HPDE6-E6E7 (cell line): ENCODE results near the gene SKAP2.
A peak's percentile ranks its signal among the peaks of the same experiment; 100 is the strongest.

Source experiments
- DNase-seq: peaks from one replicate; pipeline ENCODE4 v3.0.0; 2011; ENCODE audit warnings: missing footprints; ENCODE audit errors: extremely low spot score

SKAP2 gene, protein sequence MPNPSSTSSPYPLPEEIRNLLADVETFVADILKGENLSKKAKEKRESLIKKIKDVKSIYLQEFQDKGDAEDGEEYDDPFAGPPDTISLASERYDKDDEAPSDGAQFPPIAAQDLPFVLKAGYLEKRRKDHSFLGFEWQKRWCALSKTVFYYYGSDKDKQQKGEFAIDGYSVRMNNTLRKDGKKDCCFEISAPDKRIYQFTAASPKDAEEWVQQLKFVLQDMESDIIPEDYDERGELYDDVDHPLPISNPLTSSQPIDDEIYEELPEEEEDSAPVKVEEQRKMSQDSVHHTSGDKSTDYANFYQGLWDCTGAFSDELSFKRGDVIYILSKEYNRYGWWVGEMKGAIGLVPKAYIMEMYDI

DNA sequence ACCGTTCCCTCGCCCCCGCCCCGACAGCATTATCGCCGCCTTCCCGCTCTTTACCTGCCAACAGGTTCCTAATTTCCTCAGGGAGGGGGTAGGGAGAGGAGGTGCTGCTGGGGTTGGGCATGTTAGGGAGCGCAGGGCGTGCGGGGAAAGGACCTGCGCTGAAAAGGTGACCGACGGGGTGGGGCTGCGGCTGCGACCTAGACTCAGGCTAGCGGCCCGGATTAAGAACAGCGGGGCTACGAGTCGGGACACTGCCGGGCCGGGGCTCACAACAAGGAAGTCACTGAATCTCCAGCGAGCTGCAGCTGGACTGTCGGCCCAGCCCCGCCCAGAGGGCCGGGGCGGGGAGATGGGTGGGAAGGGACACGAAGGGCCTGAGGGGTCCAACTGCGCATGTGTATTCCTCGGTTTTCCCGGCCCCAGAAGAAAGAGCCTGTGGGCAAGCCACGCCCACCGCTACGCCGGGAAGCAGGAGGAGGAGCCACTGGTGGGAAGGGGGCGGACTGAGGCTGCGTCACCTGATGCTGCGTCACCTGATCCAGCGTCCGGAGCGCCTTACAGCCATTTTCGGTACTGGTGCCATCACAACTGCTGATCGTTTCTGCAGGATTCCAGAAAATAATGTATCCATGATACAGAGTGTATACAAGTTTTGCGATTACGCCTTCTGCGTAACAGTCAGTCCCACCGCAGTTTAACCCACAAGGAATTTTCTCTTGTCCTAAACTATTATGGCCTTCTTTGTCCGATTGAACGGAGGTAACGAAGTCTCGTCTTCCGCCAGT is at the start of gene SKAP2:
Gene SKAP2 (minus strand): TSS at position 282 of the 785 bp plus-strand sequence. CDS start 161 bp downstream, at position 121.
- DNase-seq, result peak; percentile 97

DNA sequence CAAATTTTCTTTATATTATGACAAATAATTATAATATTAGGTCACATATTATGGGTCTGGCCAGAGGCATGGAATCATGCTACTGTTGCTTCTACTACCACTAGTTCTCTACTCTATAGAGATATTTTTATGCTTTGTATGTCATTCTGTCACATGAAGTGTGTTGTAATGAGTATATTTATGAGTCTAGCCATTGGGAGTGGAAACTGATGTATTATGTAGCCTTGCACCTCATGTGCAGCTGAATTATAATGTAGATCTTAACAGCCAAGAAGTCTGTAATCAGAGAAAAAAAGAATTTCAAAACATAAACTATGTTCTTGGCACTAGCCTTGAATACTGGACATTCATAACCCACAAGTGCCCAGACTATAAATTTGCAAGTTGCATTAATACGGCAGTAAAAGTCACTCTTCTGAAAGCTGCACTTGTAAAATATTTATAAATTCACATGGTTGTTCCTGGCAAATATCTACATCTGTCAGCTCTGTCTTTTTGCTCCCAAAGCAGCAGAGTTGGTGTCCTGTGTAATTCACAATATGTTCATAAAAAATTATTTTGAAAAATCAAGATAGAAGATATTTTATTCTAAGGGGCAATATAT is 48.6 kb upstream of the SKAP2 start:
- DNase-seq, result no peak

DNA sequence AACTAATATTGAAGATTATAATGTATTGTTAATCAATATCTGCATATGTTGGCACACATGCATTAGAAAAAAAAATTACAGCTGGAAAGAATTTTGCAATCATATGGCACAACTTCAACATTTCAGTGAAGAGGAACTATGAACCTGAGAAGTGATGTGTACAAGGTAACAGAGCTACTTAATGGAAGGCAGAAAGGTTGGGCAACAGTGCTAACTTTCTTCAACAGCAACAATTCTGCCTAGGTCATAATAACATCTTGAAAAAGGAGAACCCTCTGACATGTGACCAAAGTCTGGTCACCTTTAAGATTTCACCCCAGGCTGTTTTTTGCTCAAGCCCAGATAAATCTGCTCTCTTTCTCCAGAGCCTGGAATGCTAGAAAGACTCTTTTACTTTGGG is 47.9 kb upstream of the SKAP2 start:
- no peak for DNase-seq

DNA sequence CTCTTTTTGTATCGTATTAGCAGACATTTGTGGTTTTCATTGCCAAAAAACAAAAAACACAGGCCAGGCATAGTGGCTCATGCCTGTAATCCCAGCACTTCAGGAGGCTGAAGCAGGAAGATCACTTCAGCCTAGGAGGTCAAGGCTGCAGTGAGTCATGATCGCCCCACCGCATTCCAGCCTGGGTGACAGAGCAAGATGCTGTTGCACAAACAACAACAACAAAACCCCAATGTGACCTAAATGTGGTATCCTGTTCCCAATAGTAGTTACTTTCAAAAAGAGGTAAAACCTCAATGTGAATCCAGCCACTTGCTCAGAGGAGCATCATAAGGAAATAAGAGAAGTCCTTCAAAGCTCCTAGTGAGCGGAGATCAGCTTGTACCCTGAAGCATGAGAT is 45.8 kb upstream of the SKAP2 start:
- DNase-seq, result peak; percentile 36

DNA sequence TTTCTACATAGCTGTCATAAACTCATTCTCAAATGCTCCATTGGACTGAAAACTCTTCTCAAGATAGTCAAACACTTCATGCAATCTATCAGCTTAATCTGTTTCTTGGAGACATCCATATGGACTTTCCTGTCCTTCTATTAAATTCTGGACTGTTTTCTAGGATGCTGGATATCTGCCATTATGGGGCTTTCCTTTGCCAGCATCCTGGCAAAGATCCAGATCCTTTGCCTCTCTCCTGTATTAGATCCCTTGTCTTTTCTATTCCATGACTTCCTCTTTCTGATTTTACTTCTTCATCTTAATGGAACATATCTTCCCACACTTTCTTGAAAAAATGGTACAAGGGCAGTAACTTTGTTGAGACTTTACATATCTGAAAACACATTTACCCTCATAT is 35.9 kb upstream of the SKAP2 start:
- no peak for DNase-seq

DNA sequence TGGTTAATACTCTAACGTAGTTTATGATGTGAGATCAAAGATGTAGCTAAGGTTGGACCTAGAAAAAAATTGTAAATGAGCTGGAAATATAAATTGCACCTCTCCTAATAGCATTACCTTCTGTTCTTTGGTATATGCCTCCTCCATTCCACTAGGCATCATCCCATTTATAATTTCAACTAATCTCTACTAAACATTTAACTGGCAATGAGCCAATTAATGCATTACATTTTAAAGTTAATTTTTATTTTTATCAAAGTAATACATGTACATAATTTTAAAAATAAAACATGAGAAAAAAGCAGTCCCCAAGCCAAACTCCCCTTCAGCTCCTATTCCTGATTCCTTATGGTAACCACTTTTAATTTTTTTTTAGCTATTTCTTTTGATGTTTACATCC is 35.1 kb upstream of the SKAP2 start:
- DNase-seq, result no peak

DNA sequence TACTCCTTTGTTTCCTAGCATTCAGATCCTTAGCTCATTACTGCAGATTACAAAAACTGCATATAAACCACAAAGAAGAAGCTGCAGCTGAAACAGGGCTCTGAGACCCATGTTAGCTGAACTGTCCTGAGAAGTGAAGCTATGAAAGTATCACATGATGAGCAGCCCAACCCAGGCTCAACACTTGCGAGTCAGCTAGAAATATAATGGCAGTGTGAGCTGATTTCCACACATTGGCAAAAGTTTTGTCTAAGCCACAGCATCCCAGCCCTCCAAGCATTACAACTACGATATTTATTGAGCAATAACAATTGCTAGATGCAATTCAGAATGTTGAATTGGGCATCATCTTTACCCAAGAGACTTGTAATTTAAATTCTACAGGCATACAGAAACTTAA is 34.5 kb upstream of the SKAP2 start:
- no peak for DNase-seq

DNA sequence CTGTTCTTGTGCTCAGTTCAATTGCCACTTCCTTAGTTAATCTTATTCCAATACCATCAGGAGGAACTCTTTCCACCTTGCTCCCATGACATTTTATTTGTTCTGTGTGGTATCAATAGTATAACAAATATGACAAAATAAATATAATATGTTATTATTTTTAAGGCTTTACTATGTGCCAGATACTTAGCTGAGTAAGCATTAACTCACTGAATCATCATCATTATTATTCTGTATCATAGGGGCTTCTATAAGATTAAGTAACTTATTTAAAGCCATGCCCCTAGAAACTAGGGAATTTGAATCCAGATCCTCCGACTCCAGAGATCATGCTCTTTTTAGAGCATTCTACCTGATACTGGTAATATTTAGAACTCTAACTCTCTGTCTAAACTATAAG is 33.5 kb upstream of the SKAP2 start:
- no peak for DNase-seq

DNA sequence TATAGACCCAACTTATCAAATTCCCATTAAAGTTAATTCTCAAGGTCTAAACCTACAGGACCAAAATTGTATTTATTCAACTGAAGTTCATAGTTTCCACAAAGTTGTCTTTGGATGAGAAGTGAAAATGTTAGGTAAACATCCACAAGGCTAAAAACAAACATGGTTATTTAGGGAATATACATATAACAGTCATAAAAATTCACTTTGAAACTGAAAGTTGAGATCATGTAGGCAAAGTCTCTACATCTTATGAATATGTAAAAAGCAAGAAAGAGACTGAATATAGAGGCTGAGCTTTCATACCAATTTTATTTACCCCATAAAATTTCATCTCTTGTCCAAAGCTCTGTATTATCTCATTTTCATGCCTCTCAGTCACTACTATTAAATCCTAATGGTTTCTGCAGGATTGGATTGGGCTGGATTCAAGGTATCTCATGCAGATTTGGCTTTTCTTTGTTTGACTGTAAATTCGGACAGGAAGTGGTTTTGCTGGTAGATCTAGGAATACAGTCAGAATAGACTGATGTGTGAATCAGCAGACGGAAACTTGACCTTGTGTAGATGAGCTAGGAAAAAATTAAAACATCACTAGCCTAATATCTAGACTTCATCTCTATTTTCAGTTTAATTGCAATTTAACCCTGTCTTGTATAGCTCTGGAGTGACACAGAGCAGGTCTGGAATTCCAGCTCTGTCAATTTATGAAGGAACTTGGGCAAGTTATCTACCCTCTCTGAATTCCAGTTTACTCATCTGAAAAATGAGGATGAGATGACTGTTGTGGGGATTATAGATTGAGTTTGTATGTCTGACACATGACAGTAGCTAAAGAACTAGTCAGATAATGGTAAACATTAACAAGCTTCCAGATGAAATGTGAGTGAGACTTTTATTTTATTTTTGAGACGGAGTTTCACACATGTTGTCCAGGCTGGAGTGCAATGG is 27.3 kb upstream of the SKAP2 start:
- peak; percentile 12 for DNase-seq

DNA sequence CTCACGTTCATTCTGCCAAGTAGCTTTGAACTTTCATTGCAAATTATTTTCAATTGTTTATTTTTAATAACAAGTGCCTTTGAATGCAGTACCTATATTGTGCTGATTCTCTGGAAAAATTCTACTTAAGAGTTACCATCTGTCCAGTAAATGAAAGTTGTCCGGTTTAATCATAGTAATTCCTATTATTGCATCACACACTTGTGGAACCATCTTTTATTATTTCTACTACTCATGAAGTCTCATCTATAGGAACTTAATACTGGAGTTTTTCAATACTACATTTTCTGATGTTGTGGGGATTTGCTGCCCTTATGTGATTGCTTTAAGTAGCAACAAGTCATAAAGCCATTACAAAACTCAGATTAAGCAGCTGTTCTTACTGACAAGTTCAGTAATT is 16.5 kb upstream of the SKAP2 start:
- DNase-seq, result no peak

DNA sequence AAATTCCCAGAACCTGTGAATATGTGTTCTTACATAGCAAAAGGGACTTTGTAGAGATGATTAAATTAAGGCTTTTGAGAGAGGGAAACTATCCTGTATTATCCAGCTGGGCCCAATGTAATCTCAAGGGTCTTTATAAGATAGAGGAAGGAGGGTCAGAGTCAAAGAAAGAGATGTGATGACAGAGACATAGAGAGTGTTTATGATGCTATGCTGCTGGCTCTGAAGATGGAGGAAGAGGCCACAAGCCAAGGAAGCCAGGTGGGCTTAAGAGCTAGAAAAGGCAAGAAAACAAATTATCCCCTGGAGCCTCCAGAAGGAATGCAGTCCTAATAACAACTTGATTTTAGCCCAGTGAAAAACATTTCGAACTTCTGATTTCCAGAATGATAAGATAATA is 15.3 kb upstream of the SKAP2 start:
- DNase-seq, result no peak

DNA sequence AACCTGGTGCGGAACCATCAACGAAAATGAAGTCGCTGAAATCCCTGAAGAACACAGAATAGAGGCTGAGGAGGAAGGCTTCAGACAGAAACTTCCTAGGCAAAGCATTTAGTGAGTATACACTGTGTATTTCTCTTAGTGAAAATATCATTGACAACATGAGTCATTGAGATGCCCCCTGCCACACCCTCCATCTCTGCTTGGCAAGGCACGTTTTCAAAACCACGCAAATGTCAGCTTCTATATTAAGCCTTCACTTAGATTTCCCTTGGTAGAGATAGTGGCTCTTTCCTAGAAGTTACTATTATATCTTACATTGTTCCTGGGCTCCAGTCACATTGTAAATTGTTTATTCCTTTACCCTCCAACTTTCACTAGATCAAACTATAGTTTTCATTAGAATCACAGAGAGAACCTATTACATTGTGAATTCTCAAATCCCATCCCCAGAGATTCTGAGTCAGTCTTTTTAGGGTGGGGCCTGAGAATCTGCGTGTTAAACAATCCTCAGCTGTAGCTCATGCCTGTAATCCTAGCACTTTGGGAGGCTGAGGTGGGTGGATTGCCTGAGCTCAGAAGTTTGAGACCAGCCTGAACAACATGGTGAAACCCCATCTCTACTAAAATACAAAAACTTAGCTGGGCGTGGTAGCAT is 4.6 kb upstream of the SKAP2 start:
- no peak for DNase-seq

DNA sequence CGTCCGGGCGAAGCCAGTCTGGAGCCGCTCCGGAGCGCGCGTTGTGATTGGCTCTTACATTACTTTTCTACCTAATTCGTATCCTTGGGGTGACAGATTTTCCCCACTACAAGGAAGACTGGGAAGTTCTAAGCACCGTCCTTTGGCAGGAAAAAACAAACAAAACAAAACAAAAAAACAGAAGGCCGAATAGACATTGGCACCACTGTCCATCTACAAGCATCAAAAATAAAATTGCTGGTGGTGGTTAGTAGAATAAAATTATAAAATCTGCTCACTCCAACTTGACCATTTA is 651 bp upstream of the SKAP2 start:
- DNase-seq, result peak; percentile 52

DNA sequence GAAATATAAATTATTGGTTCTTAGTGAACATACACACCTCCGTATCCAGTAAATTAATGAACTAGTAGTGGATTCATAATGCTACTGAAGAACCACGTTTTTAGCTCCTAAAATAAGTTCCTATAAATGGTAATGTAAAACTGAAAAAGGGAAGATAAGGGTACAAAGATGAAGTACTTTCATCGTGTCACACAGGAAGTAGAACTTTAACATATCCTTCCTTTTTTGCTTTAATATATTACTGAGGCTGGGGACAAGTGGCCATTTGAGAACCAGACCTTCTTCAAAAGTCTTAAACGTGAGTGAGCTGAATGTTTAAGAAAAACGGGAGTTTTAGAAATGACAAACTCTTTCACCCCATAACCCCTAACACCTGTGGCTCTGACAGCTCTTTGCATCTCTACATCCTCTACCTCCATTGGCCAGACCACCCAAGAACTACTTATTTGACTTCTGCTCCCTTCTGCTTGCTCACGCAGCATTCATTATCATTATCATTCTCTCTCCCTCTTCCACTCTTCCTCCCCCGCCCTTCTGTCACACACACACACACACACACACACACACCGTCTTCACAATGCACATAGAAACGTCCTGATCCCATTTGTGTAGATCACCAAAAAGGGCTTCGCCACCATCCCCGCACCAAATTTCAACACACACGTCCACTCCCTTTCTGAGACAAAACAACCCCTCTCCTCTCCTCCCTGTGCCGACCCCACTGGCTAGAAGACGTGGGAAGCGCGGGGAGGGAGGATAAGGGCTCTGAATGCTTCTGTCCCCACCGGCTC is 677 bp downstream of the SKAP2 start:
- DNase-seq, result no peak

DNA sequence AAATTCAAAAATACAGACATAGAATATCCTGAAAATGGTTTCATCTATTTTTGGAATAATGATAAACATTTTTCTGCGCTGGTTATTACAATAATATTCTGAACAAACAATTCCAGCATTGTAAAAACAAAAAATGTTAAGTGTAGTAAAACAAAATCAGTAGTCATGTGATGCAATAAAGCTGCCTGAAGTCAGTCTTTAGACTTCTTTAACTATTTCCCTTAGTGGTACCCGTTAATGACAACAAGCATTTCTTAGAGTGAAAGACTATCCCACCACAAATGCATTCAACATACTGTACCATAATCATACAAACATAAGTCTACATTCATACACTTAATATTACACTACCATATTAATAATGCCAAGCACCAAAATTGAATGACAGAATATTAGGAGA is 1.6 kb downstream of the SKAP2 start:
- no peak for DNase-seq

DNA sequence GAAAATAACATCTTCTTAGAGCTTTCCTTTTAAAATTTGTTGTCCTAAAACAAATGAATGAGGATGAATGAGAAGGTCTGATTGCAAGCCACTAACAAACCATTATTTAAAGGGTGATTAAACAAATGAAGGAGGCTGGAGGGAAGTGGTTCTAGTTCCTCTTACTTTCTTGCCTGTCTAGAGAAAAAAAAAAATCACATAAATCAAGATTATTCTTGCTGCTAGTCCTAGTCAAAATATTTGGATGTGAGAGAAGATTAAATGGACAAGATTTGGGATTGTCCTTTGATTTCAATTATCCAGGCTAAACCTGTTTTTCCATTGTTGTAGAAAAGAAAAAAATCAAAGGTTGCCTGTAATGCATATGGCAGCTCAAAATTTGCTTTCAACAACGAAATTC is 3.3 kb downstream of the SKAP2 start:
- DNase-seq, result no peak

DNA sequence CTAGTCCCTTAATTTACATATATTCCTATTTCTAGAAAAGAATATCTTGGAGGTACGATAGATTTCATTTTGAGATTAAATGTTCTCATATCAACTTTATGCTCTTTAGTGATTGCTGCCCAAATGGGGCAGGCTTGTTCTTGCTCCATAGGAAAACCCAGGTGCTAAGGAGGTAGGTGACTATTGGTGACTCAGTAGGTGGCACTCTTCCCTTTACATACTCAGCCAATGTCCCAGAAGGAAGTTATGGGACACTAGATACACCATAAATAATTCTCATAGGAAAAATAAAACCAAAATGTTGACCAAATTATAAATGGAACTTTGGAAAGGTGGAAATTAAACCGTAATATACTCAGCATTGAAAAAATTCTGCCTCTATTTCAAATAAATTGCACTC is 4.0 kb downstream of the SKAP2 start:
- peak; percentile 35 for DNase-seq

DNA sequence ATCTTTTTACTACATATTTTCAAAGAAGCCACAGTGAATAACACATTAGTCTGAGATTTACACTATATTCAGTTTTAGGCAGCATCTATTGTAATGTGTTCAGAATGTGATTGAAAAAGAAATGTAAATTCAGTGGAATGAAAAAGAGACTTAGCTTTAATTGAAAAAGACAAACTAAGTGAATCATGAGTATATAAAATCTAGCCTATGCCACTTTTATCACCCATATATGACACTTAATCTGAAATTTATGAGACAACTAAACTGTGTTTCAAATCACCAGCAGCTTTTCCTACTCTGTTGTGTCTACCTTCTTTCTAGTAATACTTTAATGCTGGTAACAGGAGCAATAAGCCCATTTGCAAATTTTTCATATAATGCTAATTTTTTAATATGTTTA is 4.7 kb downstream of the SKAP2 start:
- DNase-seq, result no peak

DNA sequence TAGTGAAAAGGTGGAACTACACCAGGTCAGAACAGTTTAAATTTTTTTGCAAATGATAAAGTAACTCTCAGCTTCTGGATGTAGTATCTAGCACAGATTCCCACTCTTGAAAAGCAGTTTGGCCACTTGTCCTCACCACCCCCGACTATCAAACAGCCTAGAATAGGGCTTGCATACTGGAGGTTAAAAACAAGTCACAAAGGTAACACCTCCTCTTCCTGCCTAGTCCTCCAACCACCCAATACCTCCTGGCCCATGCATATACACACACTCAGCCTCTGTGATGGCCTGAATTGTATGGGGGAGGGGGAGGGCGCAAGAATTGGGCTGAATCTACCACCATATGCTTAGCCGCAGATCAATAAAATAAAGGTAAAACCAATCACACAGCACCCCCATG is 5.7 kb downstream of the SKAP2 start:
- DNase-seq, result no peak

DNA sequence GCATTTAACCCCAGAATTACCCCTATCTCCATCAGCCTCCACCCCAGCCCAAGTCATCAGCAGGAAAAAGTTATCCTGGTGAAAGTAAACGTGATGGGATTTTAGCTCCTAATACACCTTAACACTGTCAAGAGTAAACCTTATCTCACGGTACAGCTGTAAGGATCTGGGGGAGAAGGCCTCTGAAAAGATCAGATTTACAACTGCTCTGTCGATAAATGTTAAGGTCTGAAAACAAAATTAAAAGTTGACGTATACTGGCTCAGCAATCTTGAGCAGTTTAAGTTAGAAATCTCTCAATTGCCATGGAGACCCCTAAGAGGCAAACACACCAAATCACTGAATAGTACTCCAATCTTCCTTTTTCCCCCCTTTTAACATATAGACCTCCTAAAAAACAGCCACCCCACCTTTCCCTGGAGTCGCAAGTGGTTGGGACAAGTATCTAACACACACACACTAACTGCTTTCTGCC is 6.1 kb downstream of the SKAP2 start:
- no peak for DNase-seq
